Activated CD4-positive, alpha-beta memory T cell treated with anti-CD3 and anti-CD28 coated beads for 36 hours (primary cell): ENCODE results near the gene HOXC10. TPM values are rescaled to one million over a fixed set of nuclear protein-coding genes. Genes with fewer than 3 reads are reported as not detected.

Experiments
- microRNA-seq: library from miRNA; unstranded; fragments of <30 nt; microRNA quantifications from one replicate; pipeline ENCODE4 v1.2.0, GENCODE V29; 2022; ENCODE audit warnings: borderline number of aligned reads, borderline microRNAs expressed, borderline replicate concordance
- total RNA-seq, 2 experiments: library from RNA; stranded (reverse); gene quantifications; one replicate each; pipeline ENCODE4 v1.2.3, GENCODE V29; 2021

HOXC10 gene
- total RNA-seq, 2 experiments from 2014 or later = not detected

Small RNA genes lying within 50 kb of the gene (microRNA-seq; reads per million reads assigned to microRNA genes)
- gene MIR196A2 (not detected), gene MIR615 (not detected)

Other genes starting within 250 kb of the HOXC10 start
- gene CISTR, start 233.2 kb upstream of the HOXC10 start, total RNA-seq = not detected
- not detected for gene HOXC13, start 46.3 kb upstream of the HOXC10 start, total RNA-seq
- gene HOXC12, start 30.2 kb upstream of the HOXC10 start, total RNA-seq = not detected
- gene HOXC11, start 12.0 kb upstream of the HOXC10 start, total RNA-seq = not detected
- not detected for gene HOTAIR, start 10.2 kb upstream of the HOXC10 start, total RNA-seq
- not detected for gene HOXC9, start 15.0 kb downstream of the HOXC10 start, total RNA-seq
- gene HOXC8, start 23.8 kb downstream of the HOXC10 start, total RNA-seq = not detected
- not detected for gene HOXC6, start 43.3 kb downstream of the HOXC10 start, total RNA-seq
- gene HOXC5, start 47.9 kb downstream of the HOXC10 start, total RNA-seq = not detected
- gene HOXC4, start 68.7 kb downstream of the HOXC10 start, total RNA-seq = under 1 TPM in 1 of 2 experiments, not detected in 1; 0.17 TPM
- 10 to 100 TPM; 25.3 to 26.4 TPM for gene SMUG1, start 203.8 kb downstream of the HOXC10 start, total RNA-seq